HG03066 (cell line): ENCODE results near the gene HMX1.

Experiments used
- ATAC-seq: cut with Tn5 transposase; IDR thresholded peaks from one replicate; pipeline ENCODE4 v1.9.1; 2021; ENCODE audit warnings: low read depth; ENCODE audit not compliant: unreplicated experiment

The HMX1 gene

DNA sequence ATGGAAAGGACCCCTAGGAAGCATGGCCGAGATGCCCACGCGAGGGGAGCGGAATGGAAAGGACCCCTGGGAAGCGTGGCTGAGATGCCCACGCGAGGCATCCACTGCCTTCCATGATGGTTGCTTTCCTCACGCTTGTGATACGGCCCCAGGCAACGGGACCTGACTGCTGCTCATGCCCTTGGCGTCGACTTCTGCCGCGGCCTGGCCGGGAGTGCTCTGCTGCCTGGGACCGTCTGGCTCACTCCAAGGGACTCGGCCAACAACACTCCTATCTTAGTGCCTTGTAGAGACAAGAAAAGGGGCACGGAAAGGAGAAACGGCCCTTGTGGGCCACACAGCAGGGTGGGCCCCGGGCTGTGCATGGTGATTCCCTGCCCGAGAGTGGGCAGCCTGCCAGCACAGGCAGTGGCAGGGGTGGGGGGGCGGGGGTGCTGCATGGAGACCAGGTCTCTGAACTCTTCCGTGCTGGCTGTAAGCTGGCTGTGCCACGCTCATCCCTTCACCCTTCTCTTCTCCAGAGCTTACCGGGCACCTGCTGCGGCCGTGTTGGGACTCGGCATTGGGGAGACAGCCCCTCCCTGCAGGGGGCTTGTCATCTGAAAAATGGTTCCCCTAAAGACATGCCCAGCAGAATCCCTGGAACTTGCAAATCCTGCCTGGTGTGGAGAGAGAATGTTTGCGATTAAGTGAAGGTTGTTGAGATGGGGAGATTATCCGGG lies 38.6 kb upstream of the HMX1 start:
- ATAC-seq, result no peak

DNA sequence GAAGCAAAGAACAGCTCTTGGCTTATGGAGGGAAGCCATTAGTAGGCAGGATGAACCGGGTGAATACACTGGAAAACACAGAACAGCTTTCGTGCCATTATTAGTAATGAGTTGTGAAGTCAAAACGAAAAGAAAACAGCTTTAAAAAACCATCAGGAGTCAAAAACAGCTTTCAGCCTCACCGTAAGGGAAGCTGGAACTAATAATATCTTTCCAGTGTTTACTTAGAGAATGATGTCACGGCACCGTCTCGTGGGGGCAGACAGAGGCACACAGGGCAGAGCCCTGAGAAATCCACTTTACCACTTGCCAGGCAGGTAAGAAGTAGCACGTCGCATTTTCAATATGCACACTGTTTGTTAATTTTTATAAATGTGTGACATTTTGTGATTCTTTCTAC lies 37.9 kb upstream of the HMX1 start:
- ATAC-seq, result no peak

- no peak for ATAC-seq
These were observed 36.7 kb upstream of the HMX1 start for GRCh38 chr4:8908206-8908893.

DNA sequence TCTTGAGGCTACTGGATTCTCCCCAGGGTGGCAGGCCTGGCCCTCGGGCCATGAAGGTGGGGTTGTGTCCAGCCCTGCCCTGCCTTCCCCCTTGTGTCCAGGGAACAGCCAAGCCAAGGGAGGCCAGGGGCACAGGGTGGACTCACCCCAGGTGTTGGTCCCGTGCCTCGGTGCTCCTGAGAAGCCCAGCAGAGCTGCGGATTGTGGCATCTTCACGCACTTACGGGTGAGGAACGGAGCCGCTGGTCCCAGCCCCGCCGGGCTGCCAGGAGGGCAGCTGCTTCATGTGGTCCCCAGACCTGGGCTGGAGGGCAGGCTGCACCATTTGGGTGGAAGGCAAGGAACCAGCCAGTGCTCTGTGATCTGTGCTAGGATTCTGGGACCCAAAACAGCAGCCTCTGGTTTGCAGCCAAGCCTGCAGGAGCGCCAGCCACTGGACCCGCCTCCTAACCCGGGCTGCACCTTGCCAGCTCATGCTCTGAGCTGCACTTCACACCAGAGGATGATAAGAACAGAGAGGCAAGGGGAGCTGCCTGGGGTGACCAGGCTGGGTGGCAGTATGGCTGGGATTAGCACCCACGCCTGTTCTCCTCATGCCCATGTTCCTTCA lies 36.1 kb upstream of the HMX1 start:
- no peak for ATAC-seq

DNA sequence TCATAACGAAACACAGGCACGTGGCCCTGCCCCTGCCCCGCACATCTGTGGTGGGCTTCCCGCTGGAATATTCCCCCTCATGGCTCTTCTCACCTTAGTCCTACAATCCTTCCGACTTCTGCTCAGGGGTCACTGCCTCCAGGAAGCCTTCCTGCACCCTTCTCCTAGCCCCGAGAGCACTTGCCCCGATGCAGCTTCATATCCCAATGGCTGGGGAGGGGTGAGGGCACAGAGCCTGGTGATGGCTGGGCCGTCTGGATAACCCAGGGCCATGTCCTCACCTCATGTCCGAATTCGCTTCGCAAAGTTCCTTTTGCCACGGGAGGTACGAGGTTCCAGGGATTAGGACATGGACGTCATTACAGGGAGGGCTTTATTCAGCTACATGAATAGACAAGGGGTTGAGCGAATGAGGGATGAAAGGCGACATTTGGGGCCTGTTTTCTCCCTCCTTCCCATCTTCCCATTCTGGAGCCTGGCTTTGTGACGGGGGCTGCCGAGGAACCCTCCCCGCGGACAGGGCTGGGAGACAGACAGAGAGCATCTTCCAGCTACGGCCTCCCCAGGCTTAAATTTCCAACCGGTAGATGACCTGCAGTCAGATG lies 35.5 kb upstream of the HMX1 start:
- ATAC-seq, result no peak

GRCh38 chr4:8906668-8906970 lies 35.0 kb upstream of the HMX1 start:
- no peak for ATAC-seq

DNA sequence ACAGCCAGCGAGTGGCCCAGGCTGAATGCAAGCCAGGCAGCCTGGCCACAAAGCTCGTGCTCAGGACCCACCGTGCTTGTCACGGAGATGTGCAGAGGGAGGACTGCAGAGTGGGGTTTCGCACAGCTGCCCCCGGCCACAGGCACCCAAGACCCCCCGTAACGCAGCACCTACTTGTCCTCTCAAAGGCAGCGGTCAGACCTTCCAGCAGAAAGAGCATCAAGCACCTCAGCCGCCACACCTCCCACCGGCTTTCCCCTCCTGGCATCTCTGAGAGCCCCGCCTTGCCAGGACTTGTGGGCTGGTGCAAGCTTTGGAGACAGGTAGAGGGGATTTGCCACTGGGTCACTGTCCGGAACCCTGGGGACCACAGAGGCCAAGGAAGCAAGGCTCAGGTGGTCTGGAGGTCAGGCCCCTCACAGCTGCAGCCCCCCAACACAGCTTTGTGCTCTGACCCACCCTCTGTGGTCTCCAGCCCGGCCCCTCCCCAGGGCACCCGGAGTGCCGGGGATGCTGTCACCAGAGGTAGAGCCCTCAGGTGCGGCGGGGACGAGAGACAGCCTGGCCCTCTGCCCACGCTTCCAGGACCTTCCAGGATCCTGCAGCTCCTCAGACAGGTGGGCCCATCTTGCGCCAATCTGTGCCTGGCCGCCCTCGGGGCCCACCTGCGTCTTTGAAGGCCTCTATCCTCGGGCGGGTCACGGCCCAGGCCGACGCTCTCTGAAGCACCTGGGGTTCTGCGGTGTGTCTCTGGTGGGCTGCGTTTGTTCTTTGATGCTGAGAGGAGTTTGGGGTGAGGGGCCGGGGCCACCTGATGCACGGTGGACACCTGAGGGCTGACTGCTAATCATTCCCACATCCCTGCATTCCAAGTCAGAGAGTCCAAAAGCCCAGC lies 34.4 kb upstream of the HMX1 start:
- no peak for ATAC-seq

DNA sequence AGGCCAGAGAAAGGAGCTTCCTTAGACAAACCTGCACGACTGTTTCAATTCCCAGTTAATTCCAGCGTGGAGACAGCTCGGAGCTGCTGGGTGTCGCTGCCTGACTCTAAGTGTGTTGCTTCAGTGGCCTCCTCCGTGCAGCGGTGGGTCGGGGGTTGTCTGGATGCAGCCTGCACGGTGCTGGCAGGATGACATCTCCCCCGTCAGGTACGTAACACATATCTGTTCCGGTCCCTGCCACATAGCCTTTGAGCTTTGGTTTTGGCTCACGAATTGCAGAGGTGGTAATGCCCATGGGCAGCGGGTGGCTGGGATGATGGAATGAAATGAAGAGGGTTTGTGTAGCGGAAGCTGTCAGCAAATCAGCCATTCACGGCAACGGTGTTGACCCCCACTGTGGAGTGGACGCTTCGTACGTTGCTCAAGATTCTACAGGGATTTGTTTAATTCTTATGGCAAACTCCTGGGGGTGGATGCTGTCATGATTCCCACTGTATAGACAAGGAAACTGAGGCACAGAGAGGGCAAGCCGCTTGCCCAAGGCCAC lies 33.7 kb upstream of the HMX1 start:
- no peak for ATAC-seq

GRCh38 chr4:8904666-8905065 lies 33.0 kb upstream of the HMX1 start:
- ATAC-seq, result no peak

GRCh38 chr4:8904041-8904501 lies 32.4 kb upstream of the HMX1 start:
- ATAC-seq, result no peak

GRCh38 chr4:8901335-8901734 lies 29.7 kb upstream of the HMX1 start:
- ATAC-seq, result no peak

DNA sequence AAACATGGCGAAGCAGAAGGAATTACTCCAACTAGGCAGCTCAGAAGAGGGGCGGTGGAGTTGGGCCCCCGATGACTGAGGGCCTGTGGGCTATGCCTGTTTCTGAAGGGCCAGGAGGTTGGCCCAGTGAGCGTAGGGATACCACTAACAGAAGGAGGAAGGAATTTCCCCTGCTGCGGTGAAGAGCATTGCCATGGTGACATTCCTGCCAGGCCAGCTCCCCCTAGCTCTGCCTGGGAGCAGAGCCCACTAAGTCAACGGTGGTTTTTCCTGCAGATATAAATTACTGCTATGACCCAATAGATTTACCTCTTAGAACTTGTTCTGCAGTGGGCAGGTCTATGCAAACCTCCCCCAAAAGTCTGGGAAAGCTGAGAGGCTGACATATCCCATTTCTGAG lies 28.9 kb upstream of the HMX1 start:
- ATAC-seq, result no peak

DNA sequence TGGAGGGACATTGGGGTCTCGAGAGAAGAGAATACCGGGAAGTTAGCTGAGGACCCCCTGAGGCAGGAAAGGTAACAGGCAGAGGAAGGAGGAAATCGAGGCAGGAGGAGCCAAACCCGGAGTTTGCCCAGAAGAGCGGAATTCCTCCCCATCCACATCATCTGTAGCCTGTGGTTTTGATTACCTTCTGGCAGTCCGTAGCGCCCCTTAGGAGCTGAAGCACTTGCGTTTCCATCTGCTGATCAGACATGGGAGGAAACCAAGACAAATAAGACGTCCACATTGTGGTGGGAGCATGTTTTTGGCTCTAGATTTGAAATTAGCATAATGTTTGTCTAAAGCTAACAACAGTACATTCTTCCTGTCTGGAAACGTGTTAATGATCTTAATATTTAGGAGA lies 26.8 kb upstream of the HMX1 start:
- no peak for ATAC-seq

- ATAC-seq, result no peak
These were observed 25.9 kb upstream of the HMX1 start for GRCh38 chr4:8897251-8898167.

DNA sequence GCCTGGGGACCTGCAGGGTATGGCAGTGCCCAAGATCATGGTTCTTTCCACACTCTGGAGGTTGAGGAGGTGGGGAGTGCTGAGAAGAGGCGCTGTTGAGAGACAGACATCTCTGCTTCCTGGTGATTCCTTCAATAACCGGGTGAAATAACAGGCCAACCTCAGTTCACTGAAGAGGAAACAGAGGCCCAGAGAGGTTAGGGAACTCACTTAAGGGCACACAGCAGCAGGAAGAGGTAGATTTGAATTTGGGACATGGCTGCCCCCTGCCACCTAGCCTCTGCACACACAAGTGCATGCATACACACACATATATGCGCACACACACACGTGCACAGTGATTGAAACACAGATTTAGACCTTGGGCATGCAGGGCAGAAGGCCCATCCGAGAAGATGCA lies 24.9 kb upstream of the HMX1 start:
- no peak for ATAC-seq

DNA sequence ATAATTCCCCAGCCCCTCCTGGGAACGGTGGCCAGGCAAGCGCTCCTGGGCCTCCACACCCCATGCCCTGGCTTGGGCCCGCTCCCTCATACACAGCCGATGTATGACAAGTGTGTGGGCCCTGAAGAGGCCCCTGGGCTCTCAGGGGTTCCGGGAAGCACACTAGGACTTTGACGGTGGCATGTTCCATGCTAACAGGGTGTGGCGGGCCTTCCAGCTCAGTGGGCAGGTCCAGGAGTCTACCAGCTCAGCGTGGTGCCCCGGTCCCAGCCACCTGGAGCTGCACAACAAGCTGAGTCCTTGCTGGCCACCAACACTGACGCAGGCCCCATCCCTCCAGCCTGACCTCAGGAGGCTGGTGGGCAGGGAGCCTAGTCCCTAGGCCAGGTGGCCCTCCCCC lies 24.4 kb upstream of the HMX1 start:
- no peak for ATAC-seq

DNA sequence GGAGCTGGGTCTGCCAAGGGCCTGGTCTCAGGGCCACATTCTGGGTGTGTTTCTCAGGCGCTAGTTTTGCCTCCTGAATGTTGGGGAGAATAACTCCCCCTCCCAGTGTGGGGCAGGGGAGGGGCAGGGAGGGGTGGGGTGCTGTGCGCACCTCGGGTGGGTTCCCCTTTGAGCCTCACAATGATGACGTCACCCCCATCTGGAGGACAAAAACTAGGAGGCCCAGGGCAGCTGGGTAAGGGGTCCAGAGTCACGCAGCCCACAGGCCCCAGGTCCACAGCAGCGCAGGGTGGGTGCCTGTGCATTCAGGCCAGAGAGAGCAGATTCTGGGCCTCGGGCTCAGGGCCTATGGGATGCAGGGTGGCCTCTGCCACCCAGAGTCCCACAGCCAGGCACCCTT lies 23.7 kb upstream of the HMX1 start:
- ATAC-seq, result no peak

DNA sequence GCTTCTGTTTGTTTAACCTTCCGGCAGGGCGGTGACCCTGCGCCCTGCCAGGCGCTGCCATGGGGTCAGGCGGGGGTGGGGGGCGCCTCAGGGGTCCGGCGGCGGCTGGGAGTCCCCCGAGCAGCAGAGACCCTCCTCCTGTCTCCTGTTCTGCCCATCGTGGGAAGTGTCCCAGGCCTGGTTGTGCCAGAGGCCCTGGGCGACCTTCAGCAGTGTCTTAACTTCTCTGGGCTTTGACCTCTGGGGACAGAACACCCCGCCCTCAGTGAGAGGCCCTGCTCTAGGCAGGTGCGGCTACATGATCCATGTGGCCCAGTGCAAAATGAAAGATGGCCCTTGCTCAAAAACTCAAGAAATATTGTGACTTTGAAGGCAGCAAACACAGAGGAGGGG lies 22.8 kb upstream of the HMX1 start:
- ATAC-seq, result no peak

- ATAC-seq, result no peak
These were observed 22.2 kb upstream of the HMX1 start for GRCh38 chr4:8893624-8894423.
